ENCODE data around the gene OR6C4.
"Not testable (repeated sequence)": the region's sequence is repeated elsewhere in the genome, so short reads cannot be mapped to it uniquely, and the experiment has no call there.

OR6C4 gene

DNA sequence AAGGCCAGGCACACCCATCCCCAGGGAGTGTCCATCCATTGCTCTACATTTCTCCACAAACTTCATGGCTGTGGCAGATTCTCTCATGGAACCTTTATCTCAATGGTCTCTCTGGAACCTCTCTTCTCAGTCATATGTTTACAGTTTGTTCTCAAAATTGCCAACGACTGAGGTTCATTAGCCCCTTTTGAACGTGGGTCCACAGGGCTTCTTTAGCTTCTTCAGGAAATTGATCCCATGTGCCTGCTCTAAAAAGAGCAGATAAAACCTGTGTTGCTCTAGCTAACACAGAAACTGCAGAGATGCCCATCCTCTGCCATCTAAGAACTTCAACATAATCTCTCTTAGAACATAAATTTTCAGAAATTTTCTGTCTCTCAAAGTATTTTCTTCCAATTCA is at the start of gene OR6C4:
Gene OR6C4 (plus strand): TSS at position 301 of the 400 bp plus-strand sequence. CDS start 1,625 bp downstream, outside the sequence.
- no peak for DNase-seq (ENCODE audit: low read depth, low spot score)

DNA sequence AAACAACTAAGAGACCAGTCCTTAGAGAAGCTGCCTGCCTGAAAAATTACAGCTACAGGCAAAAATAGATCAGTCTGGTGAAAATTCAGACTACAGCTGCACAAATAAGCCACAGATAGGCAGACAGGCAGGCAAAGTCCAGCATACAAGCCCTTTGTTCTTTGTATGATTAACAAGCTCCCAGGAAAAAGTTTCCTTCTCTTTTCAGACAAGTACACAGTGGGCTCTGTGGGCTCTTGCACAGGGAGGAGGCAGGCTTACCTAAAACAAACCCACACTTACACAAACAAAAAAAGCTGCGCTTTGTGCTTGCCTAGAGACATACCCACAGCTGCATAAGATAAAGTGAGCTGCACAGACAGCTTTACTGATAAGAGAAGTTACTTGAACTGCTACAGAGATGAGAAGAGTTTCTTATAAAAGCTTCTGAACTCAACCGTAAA is 49.6 kb upstream of the OR6C4 start:
- no peak for DNase-seq (ENCODE audit: low read depth, low spot score)

DNA sequence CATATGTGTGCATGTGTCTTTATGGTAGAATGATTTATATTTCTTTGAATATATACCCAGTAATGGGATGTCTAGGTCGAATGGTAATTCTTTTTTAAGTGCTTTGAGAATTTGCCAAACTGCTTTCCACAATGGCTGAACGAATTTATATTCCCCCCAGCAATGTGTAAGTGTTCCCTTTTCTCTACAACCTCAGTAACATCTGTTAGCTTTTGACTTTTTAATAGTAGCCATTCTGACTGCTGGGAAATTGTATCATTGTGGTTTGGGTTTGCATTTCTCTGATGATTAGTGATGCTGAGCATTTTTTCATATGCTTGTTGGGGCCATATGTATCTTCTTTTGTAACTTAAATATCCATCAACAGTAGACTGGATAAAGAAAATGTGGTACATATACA is 47.8 kb upstream of the OR6C4 start:
- DNase-seq (ENCODE audit: low read depth, low spot score), result no peak

DNA sequence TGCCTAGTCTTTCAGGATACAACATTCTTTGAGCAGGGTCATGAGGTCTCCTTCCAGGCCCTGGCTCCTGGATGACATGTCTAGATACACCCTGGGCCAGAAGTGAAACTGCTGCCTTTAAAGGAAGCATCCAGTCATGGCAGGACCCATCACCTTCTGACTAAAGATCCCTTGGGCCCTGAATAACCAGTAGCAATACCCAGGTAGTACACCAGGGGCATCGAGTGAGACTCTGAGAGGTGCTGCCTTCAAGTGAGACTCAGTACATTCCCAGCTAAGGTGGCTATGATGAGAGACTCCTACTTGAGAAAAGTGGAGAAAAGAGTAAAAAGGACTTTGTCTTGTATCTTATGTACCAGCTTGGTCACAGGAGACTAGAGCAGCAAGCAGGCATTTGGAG is 33.7 kb upstream of the OR6C4 start:
- DNase-seq (ENCODE audit: low read depth, low spot score), result no peak

DNA sequence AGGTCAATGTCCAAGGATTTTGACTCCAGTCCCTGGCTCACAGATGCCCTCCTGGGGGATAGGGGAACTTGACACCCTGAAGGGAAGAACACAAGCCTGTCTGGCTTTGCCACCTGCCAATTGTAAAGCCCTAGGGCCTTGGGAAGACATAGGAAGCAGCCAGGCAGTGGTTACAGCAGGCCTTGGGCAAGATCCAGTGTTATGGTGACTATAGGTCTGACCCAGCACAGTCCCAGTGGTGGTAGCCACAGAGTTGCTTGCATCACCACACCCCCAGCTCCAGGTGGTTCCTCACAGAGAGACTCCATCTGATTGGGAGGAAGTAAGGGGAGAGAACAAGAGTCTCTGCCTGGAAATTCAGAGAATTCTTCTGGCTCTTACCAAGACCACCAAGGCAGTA is 33.0 kb upstream of the OR6C4 start:
- DNase-seq (ENCODE audit: low read depth, low spot score), result no peak

DNA sequence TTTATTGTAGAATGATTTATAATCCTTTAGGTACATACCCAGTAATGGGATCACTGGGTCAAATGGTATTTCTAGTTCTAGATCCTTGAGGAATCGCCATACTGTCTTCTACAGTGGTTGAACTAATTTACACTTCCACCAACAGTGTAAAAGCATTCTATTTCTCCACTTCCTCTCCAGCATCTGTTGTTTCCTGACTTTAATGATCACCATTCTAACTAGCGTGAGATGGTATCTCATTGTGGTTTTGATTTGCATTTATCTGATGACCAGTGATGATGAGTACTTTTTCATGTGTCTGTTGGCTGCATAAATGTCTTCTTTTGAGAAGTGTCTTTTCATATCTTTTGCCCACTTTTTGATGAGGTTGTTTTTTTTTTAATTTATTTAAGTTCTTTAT is 1.2 kb upstream of the OR6C4 start:
- not testable (repeated sequence) for DNase-seq (ENCODE audit: low read depth, low spot score)

DNA sequence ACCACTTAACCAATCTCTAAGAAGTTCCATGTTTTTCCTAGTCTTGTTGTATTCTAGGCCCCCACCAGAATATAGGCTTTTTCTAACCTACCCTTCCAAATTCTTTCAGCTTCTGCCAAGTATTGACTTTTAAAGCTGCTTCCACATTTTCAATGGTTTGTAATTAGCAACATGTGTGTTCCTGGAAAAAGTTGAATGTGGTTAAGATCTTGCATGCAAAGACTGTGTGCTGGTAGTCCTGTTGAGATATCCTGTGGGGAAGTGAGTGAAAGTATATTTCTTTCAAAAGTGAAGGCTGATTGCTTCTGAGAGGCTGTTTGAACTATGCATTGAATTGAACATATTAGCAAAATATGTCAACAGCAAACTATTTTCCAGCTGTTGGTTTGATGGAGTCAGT is 646 bp upstream of the OR6C4 start:
- DNase-seq (ENCODE audit: low read depth, low spot score), result no peak

DNA sequence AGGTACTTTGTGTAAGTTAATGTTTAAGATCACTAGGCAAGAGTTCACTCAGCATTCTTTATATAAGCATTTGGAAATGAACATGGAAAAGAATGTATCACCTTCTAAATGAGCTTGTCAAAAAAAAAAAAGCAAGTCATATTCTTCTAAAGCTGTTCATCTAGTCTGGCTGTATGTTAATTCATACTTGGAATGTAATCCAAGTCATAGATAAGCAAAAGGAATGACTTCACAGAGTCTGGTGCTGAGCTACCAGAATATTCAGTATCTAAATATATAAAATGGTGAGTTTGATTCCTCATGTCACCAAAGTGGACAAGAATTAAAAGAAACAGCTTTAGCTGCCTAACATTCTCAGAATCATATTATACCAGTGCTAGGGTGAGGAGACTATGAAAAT is 4.9 kb downstream of the OR6C4 start:
- no peak for DNase-seq (ENCODE audit: low read depth, low spot score)

DNA sequence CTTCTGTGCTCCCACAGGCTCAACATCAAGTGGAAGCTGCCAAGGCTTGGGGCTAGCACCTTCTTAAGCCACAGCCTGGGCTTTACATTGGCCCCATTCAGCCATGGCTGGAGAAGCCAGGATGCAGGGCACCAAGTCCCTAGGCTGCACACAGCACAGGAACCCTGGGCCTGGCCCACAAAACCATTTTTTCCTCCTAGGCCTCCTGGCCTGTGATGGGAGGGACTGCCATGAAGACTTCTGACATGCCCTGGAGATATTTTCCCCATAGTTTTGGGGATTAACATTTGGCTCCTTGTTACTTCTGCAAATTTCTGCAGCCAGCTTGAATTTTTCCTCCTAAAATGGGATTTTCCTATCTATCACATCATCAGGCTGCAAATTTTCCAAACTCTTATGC is 20.7 kb downstream of the OR6C4 start:
- DNase-seq (ENCODE audit: low read depth, low spot score), result not testable (repeated sequence)

DNA sequence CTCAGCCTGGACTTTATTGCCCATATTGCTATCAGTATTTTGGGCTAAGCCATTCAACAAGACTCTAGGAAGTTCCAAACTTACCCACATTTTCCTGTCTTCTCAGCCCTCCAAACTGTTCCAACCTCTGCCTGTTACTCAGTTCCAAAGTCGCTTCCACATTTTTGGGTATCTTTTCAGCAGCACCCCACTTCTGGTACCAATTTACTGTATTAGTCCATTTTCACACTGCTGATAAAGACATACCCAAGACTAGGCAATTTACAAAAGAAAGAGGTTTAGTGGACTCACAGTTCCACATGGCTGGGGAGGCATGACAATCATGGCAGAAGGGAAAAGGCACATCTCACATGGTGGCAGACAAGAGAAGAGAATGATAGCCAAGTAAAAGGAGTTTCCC is 21.3 kb downstream of the OR6C4 start:
- not testable (repeated sequence) for DNase-seq (ENCODE audit: low read depth, low spot score)

DNA sequence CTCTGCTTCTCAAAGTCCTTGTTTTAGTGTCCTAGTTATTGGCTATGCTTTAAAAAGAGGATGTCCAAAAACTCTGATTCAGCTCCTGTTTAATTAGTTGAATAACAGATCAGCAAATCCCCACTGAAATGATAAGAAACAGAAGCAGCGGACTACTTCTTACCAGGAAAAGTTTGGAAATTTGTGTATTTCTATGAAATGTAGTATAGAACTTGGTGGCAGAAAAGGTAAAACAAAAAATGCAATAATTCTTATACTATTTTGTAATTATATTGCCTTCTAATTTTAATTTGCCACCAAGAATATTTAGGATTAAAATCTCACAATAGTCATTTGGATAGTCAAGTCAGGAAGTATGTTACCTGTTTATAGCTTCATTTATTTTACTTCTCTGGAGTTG is 22.8 kb downstream of the OR6C4 start, which contains the start of gene OR2AP1:
Gene OR2AP1 (plus strand): TSS at position 301 of the 400 bp plus-strand sequence. CDS start 1,947 bp downstream, outside the sequence.
- DNase-seq (ENCODE audit: low read depth, low spot score), result no peak

DNA sequence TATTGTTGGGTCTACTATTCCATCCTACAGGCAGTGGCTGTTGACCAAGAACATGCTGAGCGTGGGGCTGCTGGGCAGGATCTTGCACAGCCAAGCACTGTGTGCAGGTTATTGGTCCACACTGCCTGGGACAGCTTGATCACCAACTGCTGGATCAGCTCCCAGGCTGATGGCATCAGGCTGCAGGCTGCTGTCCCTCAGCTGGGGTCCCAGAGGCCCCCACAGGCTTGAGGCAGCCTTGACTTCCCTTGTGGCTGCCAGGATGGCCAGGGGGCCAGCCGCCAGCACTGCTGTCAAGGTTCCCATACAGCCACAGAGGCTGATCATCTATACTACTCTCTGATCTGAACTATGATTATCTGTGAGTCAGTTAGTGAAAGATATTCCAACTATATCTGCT is 32.7 kb downstream of the OR6C4 start:
- DNase-seq (ENCODE audit: low read depth, low spot score), result no peak

DNA sequence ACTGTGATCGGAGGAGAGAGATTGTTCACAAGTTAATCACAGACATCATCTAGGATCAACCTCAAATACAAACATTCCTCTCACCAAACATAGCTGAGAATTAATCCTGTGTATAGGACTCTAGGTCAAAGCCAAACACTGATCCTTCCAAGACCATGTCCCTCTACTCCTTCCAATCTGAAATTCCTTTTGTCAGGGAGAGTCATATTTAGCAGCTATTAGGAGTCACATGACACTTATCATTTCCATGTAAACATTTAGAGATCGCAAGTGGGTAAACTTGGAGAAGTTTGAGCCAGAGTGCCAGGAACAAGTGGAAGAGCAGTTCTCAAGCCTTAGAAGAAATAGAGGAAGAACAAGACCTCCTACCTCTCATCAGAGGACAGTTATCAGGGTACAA is 36.4 kb downstream of the OR6C4 start:
- DNase-seq (ENCODE audit: low read depth, low spot score), result no peak

DNA sequence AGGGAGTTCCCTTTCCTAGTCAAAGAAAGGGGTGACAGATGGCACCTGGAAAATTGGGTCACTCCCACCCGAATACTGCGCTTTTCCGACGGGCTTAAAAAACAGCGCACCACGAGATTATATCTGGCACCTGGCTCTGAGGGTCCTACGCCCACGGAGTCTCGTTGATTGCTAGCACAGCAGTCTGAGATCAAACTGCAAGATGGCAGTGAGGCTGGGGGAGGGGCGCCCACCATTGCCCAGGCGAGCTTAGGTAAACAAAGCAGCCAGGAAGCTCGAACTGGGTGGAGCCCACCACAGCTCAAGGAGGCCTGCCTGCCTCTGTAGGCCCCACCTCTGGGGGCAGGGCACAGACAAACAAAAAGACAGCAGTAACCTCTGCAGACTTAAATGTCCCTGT is 40.8 kb downstream of the OR6C4 start:
- DNase-seq (ENCODE audit: low read depth, low spot score), result not testable (repeated sequence)
